ENCODE measurements around the gene METTL3.
A peak's percentile ranks its signal among the peaks of the same experiment; 100 is the strongest.

METTL3 gene

DNA sequence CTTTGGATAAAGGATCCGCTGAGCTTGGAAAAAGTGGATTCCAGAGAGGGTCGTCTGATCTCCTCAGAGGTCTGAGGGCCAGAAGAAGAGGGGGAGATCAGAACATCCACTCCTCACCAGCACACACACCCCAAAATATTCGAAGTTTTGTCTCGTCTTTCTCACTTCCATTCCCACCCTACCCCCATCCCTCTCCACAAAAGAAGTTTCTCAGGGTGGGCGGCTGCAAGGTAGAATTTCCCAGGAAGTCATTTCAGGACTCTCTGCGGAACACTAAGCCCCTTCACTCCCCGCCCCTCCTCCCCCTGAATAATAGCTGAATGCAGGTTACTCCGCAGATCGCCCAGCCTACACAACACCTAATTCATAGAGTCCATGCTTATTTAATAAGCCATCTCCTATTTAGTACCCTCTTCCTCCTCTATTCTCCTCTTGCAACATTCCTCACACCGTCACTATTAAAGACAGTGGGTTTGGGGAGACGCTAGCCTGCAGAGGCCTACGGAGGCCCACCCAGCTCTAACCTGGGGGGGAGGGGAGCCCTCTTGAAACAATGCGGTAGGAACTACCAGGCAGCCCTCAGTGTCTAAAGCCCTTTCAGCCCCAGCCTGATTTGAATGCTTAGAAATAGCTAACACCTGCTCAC is 15.7 kb upstream of the METTL3 start:
- no peak for DNase-seq (ENCODE audit: low read depth)

DNA sequence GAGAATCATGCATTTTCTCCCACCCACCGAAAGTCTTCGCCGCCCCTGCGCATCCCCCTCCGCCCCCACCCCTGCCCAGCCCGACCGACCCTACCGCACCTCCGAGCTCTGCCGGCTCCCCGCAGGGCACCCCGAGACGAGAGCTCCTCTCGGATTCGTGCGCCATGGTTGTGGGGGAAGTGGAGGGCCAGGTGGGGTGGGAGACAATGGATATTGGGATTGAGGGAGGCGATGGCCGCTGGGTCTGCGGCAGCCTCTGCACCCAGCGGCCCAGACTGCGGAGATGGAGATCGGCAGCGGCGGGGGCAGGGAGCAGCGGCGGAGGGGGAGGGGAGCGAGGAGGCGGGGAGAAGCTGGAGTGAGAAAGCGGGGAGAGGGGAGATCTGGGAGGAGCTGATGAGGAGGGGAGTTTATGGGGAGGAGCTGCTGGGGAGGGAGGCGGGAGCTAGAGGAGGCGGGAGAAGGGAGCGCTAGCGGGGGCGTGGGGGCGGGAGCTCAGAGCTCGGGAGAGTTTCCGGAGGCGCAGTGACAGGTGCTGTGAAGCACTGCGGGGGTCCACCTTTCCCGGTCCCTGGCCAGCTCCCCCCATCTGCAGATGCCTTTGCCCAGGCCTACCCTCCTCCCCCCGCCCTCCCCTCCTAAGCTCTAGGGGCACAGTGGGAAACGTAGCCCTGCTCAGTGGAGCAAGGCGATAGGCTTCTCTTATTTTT is 15.0 kb upstream of the METTL3 start, which contains the start of gene SALL2:
Gene SALL2 (minus strand): TSS at position 385 of the 710 bp plus-strand sequence. CDS start 219 bp downstream, at position 166.
- DNase-seq (ENCODE audit: low read depth), result no peak

DNA sequence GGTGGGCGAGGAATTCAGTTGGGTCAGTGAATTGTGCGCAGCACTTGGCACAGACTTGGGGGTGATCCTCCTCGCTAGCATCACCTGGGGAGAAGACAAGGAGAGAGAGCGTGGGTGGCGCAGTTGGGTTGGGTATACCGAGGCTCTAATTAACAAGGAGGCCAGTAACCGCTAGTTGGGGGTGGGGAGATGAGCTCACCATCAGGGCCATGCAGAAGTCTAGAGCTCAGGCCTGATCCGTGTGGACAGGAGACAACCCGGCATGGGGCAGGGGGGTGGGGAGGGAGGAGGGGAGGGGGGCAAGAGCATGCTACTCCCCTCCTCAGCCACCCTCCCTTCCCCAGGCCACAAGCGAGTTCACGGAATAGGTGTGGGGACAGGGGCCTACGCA is 14.4 kb upstream of the METTL3 start:
- no peak for DNase-seq (ENCODE audit: low read depth)

DNA sequence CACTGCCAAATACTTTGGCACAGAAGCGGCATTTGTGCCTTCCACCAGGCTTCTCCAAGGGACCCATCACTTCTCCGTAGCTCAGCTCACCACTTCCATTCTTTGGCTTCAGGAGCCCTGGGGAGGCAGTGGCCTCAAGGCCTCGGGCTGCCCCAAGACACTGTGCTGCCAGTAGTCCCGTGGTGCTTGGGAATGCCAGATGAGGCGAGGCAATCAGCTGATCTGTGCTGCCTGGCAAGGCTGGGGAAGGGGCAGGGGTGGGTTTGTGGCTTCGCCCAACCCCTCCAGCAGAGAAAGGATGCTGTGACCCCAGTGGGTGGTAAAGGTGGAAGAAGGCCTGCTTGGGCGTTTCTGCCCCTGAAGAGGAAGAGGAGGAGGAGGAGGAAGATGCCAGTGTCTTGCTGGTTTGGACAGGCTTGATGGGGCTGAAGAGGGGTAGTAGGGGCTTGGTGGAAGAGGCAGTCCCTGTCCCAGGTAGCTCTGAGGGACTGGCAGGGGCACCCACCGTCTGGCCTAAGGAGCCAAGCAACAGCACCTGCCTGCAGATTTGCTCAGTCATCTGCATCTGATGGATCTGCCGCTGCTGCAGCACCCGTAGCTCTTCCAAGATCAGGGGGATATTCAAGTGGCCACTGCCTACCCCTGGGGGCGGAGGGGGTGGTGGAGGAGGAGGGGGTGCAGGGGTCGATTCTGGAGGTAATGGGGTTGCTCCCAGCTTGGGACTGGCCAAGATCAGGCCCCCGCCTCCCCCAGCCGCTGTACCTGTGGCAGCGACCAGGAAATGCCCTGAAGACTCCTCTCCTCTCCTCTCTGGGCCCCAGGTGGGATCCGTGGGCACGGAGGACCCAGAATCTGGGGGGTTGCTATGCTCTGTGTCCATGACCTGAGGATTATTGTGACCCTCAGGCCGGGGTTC is 13.7 kb upstream of the METTL3 start:
- DNase-seq (ENCODE audit: low read depth), result no peak

DNA sequence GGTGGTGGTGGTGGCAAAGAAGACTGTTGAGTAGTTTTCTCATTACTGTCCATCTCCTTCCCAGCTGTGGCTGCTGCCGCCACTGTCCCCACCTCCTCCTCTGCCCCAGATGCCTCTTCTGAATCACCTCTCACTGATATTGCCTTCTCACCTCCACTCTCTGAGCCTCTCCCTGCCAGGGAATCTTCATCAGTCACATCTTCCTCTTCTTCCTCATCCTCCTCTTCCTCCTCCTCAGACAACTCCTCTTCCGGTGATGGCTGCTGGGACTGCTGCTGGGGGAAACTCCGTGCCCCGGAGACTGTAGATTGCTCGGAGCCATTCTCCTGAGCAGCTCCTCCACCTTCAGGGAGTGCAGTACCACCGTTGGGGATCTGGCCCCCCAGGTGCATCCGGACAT is 12.1 kb upstream of the METTL3 start:
- DNase-seq (ENCODE audit: low read depth), result no peak

DNA sequence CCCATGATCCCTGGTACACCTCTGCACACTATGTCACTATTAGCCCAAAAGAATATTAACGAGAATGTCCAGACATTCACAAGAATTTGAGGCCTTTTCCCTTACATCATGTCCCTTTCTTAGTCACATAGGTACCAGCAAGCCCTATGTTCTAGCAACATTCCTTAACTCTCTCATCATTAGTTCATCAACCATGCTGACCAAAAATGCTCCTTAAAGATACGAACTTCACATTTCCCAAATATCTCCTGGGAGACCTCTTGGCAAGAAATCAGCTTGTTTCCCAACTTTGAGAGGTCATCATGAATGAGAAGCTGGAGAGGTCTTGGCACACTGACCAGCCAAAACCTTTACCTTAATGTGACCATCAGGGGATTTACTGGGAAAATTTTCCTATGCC is 10.4 kb upstream of the METTL3 start:
- peak; percentile 51 for DNase-seq (ENCODE audit: low read depth)

DNA sequence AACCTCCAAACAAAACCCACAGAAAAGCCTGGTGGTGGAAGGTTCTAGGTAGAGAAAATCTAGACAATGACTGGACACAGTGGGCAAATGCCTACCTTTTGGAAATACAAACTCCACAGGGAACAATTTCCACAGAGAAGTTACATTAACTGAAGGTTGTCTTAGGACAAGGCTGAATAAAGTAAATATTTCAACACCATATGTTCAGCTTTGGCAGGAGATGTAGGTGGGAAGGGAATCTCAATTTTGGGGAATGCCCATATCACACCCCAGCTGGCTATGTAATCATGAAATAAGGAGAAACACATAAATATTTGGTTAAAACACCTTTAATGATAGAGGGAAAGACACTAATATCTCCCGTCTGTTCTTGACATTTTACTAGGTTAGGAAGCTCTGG is 9.6 kb upstream of the METTL3 start:
- no peak for DNase-seq (ENCODE audit: low read depth)

DNA sequence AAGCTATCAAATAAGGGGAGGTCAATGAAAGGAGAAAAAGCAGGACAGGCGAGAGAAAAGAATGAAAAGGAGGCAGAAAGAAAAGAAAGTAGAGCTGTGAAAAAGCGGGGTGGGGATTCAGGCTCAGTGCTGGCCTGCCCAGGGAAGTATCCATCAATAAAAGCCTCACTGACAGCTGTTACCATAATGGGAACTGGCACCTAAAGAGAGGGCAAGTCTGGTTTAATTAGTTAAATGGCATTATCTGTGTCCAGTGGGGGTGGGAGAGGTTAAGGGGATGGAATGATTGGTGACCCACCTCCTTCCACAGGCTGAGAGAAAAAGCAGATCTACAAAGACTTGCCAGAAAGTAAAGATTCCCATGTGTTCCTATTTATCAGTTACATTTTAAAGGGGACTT is 7.6 kb upstream of the METTL3 start:
- no peak for DNase-seq (ENCODE audit: low read depth)

DNA sequence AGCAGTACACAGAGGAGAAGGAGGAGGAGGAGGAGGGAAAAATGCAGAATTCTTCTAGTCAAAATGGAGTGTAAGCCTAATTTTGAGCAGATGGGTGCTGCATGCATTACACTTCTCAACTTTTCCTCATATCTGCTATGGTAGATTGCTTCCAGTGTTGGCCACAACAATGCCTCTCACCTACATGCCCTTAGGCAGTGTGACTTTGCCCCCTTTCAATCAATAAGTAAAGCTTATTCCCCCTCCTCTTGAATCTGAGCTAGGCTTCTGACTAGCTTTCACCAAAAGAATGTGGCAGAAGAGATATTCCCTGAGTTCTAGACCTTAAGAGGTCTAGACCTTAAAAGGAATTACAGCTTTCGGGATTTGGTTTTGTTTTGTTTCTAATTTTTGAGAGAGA is 3.2 kb upstream of the METTL3 start:
- no peak for DNase-seq (ENCODE audit: low read depth)

DNA sequence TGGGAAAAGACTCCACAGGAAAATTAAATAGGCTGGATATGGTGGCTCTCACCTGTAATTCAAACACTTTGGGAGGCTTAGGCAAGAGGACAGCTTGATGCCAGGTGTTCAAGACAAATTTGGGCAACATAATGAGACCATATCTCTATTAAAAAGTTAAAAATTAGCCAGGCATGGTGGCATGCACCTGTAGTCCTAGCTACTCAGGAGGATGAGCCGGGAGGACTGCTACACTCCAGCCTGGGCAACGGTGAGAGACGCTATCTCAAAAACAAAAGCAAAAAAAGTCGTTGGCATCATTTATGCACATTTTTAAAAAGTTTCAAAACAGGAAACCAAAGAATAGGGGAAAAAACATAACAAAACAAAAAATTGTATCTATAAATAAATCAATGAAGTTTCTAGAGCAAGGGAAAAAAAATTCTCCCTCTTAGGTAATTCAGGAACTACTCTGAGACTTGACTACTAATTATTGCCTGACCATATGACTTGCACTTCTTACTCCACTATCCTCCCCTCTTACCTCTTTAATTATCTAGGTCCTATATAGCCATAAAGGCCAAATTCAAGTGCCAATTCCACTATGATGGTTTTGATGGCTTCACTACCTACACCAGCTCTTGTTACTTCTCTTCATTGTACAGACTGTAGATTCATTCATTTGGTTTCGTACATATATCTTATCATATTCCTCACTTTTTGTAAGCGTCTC is 1.6 kb downstream of the METTL3 start:
- no peak for DNase-seq (ENCODE audit: low read depth)

DNA sequence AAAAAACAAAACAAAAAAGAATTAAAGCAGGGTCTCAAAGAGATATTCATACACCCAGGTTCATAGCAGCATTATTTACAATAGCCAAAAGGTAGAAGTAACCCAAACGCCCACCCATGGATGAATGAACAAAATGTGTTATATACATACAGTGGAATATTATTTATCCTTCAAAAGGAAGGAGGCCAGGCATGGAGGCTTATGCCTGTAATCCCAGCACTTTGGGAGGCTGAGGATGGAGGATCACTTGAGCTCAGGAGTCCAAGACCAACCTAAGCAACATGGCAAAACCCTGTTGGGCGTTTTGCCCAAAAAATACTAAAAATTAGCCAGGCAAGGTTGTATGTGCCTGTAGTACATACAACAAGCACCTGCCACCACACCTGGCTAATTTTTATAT is 4.6 kb downstream of the METTL3 start:
- no peak for DNase-seq (ENCODE audit: low read depth)

DNA sequence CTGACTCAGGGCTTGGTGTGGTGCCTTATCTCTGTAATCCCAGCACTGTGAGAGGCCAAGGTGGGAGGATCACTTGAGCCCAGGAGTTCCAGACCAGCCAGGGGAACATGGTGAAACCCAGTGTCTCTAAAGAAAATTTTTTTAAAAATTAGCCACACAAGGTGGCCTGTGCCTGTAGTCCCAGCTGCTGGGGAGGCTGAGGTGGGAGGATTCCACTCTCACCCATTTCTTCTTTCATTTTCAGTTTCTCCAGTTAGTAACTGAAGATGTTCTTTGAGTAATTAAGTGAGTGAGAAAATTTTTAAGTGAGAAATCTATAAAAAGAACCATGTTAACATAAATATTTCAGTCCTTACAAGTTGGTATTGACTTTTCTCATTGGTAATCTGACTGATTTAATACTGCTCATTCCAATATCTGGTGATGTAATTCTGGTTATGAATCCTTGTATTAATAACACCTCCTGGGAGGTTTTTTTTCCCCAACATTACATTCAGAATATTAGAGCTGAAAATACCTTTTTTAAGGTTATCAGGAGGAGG is 6.1 kb downstream of the METTL3 start:
- DNase-seq (ENCODE audit: low read depth), result no peak

DNA sequence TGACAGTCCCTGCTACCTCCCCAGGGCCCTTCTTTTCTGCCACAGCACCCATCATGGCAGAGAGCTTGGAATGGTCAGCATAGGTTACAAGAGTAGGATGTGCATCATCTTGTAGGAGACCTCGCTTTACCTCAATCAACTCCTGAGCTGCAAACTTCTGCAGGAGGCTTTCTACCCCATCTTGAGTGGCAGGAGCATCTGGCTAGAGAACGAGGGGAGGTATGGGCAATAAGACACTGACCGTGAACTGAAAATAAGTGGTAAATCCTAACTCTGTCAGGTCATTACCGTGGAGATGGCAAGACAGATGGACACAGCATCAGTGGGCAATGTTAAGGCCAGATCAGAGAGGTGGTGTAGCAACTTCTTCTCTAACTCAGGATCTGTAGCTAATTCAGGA is 7.8 kb downstream of the METTL3 start:
- no peak for DNase-seq (ENCODE audit: low read depth)

DNA sequence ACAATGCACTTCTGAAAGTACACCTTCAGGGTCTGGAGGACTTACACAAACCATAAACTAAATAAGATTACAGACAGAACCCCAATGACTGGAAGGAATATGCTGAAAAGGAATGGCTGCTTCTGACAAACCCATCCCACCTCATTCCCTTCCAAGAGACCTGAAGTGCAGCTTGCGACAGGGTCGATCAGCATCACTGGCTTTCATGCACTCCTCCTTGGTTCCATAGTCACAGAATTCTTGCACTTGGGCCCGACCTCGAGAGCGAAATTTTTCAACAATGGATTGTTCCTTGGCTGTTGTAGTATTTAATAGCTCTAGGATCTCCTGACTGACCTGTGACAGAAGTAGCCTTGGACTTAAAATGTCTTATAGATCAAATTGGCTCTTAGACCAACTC is 9.6 kb downstream of the METTL3 start:
- DNase-seq (ENCODE audit: low read depth), result no peak

DNA sequence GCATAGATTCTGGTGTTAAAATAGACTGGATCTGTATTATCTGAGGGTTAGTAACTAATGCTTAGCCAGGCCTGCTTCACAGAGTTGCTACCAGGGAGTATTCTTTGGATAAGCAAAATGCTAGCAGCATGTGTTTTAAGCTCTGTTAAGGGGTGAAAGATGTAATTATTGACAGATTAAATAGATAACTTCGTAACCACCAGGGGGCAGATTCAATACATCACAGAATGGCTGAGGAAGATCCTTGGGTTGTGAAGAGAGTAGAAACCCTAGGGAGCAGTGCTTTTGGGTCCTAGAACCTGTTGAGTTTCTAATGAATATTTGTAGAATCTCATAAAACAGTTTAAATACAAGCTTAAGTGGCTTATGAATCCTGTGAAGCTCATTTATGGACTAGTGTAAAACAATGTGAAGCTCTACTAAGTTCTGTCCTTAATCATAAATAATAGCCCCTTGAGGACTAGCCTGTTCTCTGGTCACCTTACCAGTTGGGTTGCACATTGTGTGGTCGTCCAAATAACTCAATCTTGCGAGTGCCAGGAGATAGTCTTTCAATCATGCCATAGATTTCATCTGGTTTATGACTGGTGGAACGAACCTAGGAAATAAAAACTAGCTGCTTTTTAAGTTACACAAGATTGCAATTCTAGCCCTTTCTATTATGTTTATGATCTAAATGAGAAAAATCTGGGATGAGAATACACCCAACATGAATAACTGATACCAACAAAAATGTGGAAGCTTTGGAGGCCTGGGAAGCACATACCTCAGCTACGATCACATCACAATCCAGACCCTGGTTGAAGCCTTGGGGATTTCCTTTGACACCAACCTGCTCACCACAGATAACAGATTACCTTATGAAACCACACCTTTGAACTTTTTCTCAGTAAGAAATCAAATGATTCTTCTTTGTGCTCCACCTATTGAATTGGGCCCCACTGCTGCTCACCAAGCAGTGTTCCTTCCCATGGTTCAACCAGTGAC is 12.3 kb downstream of the METTL3 start:
- no peak for DNase-seq (ENCODE audit: low read depth)

DNA sequence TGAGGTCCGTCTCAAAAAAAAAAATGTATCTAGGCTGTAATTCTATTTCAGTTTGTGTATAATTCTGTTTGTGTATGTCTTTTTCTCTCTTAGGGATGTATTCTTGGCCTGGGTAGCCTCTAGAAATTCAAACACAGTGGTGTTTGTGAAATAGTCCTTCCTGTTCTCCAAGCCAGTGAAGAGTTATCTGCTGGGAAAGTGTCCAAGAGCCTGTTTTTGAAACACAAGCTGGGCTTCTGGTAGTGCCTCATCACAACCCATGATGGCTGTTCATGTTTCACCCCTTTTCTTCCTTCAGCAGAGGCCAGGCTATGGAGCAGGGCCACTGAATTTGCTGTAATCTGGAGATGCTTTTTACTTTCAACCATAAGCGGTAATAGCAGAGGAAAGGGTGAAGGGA is 14.7 kb downstream of the METTL3 start:
- DNase-seq (ENCODE audit: low read depth), result no peak

DNA sequence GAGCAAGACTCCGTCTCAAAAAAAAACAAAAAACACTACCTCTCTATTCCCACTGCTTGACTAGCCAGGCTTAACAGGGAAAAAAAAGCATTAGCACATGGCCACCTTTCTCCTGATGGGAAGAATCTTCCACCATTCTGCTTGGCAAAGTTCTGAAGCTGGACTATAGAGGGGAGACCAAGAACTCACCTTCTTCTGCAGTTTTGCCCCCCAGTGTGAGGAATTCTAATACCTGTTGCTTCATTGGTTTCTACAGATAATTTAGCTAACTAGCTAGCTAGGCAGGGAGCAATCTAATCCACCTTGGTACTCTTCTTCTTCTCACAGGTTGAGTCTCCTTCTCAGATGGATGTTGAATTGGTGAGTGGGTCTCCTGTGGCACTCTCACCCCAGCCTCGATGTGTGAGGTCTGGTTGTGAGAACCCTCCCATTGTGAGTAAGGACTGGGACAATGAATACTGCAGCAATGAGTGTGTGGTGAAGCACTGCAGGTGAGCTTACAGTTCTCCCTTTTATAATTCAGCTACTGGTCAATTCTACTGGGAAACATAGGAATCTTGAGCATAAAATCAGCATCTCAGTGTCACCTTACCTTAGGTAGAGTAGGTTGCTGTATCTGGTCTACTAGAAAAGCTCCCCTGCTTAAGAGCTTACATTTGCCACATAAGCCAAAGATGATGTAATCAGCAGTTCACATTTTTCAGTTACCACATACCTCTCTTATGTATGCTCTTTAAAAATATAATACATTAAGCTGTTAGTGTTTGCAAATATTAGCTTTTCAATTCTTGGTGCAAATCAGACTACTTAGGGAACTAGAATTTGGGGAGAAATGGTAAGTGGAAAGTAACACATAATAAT is 16.0 kb downstream of the METTL3 start:
- no peak for DNase-seq (ENCODE audit: low read depth)

DNA sequence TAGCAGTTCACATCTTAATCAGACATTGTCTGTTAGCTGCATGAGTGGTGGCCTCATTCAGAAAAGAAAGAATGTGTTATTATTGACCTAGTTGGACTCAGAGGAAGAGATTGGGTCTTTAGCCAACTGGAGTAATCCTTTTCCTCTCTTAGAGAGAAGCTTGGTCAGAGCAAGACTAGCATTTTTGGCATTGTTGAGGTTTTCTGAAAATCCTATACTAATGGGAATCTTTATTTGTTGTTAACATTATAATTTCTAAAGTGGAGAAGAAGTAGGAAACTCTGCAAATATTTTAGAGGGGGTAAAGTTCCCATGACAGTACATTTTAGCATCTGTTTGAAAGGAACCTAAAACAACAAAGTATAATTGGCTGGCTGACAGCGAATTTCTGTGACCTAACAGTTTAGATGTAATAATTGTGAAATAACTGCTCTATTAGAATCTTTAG is 24.5 kb downstream of the METTL3 start:
- peak; percentile 78 for DNase-seq (ENCODE audit: low read depth)

DNA sequence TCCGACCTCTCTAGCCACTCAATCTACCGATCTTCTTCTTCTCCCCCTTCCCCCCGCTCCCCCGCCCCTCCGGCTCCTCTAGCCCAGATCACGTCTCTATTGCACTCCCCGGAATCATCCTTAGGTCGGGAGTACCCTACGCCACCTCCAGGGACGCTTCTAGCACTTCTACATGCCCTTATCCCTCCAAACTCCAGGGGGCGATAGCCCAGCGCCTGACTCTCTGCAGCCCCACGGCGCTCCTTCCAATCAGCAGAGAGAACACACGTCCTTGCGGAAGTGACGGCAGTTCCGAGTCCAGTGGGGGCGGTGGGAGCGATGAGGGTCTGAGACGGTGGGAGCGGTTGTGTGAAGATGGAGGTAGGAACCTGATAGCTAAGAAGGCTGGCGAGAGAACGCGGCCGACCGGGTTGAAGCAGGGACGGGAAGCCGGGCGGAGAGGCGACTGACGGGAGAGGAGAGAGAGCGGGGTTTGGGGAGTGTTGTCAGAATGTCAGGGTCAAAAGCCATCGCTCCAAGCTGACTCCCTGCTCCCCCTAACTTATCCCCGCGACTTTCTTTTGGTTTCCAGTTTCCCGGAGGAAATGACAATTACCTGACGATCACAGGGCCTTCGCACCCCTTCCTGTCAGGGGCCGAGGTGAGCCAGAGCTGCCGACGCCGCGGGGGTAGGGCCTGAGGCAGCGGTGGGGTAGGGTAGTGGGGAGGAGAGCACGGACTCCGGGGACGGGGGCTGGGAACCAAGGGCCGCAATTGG is 34.0 kb downstream of the METTL3 start, which contains the start of the genes RAB2B and TOX4:
Gene RAB2B (minus strand): TSS at position 35 of the 757 bp plus-strand sequence. CDS start 87 bp downstream, outside the sequence.
Gene TOX4 (plus strand): TSS at position 271 of the 757 bp plus-strand sequence. CDS start 84 bp downstream, at position 355.
- DNase-seq (ENCODE audit: low read depth), result peak; percentile 96
